DMS114 treated with DMSO at 0.1 percent for 48 hours (cell line): ENCODE measurements around the gene FBXO17.
"Not testable (repeated sequence)": the region's sequence is repeated elsewhere in the genome, so short reads cannot be mapped to it uniquely, and the experiment has no call there.

Source experiments
- DNase-seq: peaks from one replicate; lab custom pipeline; 2025; ENCODE audit not compliant: unreplicated experiment; lab: John Stamatoyannopoulos, UW

Gene FBXO17

DNA sequence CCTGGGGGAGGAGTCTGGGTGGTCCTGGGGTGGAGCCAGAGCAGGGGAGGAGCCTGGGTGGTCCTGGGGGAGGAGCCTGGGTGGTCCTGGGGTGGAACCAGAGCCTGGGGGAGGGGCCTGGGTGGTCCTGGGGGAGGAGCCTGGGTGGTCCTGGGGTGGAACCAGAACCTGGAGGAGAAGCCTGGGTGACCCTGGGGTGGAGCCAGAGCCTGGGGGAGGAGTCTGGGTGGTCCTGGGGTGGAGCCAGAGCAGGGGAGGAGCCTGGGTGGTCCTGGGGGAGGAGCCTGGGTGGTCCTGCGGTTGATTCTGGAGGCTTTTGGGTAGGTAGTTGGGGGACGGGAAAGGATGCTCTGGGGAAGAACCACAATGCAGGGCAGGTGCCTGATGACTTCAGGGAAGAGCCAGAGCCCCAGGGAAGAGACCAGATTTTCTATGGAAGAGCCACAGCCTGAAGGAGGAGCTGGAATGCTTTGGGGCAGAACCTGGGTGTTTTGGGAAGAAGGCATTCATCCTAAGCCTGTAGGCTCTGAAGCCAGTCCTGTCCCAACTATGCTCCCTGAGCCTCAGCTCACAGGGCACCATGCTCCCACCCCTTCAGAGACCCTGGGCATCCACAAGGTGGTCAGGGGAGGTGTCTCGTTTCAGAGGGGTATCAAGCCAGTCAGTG is 29.8 kb downstream of the FBXO17 start:
- no peak for DNase-seq

DNA sequence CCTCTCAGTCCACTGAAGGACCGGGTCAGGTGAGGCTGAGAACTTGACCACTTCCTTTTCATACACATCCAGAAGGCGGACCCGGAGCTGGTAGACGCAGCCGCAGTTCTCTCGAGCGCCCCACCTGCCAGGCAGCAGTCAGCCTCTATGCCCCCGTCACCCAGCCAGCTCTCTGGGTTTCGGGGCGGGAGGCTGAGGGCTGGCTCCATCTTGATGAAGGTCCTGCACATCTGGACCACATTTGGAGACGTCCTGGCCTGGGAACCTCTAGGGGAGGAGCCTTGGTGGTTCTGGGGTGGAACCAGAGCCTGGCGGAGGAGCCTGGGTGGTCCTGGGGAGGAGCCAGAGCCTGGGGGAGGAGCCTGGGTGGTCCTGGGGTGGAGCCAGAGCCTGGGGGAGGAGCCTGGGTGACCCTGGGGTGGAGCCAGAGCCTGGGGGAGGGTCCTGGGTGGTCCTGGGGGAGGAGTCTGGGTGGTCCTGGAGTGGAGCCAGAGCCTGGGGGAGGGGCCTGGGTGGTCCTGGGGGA is 30.5 kb downstream of the FBXO17 start:
- DNase-seq = no peak

DNA sequence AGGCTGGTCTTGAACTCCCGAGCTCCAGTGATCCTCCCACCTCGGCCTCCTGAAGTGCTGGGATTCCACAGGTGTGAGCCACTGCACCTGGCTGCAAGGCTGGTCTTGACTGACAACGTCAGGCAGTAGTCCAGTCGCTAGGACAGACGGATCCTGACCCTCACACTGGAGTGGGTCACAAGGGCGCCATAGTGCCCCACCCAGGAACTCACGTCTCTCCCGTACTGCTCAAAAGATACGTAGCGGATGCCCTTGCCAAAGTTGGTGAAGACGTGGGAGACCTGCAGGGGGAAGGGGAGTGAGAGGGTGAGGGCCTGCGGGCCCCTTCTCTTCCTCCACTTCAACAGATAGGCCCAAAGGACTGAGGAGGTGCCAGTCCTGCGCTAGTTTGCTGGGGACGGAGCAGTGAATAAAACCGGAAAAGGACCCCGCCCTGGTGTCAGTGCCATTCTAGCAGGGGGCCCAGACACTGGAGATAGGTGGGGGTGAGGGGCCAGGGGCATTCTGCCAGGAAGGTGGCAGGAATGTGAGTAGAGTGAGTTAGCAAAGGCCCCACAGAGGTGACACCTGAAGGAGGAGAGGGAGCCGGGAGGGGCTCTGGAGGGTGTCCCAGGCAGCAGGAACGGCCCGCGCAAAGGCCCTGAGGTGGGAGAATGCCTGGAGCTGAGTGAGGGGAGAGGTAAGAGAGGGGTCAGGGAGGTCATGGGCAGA is 32.9 kb downstream of the FBXO17 start:
- DNase-seq = no peak

DNA sequence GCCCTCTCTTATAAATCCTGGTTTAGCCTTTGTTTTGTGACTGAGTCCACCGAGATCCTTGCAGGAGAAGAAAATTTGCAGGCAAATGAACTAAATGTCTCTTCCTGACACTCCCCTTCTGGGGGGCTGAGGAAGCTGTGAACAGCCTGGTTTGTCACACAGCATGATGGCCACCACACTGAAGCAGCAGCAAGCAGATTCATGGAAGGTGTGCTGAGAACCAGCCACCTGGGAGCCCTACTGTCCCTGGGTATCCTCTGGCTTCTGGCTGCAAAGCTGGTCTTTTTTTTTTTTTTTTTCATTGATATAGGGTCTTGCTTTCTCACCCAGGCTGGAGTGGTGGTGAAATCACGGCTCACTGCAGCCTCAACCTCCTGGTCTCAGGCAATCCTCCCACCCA is 33.6 kb downstream of the FBXO17 start:
- DNase-seq = no peak

DNA sequence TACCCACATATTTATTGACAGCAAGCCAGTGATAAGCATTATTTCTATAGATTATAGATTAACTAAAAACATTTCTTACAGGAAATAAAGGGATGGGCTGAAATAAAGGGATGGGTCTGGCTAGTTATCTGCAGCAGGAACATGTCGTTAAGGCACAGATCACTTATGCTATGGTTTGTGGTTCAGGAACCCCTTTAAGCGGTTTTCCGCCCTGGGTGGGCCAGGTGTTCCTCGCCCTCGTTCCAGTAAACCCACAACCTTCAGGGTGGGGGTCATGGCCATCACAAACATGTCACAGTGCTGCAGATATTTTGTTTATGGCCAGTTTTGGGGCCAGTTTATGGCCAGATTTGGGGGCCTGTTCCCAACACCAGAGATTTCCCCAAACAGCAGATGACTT is 34.1 kb downstream of the FBXO17 start:
- not testable (repeated sequence) for DNase-seq

DNA sequence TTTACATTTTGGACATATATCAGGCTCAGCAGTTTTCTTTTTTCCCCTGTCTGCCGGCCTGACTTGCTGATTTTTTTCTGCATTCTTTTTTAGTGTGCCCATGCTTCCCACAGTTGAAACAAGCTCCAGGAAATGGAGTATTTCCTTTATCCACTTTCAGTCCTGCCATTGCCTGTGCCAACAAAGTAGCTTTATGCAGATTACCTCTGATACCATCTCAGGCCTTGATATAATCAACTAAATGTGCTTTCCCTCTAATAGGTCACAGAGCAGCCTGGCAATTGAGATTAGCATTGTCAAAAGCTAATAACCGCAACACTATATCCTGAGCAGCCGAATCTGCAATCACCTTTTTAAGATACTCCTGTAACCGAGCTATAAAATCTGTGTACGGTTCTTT is 35.6 kb downstream of the FBXO17 start:
- no peak for DNase-seq

DNA sequence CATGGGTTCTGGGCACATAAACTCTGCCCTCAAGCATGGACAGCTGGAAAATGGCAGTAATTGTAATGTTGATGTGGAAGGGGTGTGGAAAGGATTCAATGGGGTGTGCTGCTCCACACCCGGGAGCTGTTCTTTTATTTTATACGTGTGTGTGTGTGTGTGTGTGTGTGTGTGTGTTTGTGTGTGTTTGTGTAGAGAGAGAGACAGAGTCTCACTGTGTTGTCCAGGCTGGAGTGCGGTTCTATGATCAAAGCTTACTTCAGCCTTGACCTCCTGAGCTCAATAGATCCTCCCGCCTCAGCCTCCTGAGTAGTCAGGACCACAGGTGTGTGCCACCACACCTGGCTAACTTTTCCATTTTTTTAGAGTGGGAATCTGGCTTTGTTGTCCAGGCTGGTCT is 42.0 kb downstream of the FBXO17 start:
- DNase-seq = no peak

DNA sequence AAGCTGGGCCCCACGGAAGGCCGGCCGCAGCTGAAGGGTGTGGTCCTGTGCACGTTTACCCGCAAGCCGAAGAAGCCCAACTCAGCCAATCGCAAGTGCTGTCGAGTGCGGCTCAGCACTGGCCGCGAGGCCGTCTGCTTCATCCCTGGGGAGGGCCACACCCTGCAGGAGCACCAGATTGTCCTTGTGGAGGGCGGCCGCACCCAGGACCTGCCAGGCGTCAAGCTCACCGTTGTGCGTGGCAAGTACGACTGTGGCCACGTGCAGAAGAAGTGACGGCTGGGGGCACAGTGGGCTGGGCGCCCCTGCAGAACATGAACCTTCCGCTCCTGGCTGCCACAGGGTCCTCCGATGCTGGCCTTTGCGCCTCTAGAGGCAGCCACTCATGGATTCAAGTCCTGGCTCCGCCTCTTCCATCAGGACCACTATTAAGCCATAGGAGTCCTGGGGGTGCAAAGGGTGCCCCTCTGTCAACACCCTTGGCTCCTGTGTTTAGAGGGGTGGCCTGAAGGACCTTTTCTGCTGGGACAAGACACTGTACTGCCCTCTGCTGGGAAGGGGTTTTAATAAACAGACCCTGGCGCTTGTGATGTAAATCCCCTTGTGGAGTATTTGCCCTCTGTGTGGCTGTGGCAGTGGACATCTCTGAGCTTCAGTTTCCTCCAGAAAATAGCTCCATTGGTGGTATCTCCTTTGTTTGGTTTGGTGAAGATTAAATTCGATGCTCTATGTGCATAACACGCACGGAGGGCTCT is 42.9 kb downstream of the FBXO17 start:
- peak; percentile 22 for DNase-seq

DNA sequence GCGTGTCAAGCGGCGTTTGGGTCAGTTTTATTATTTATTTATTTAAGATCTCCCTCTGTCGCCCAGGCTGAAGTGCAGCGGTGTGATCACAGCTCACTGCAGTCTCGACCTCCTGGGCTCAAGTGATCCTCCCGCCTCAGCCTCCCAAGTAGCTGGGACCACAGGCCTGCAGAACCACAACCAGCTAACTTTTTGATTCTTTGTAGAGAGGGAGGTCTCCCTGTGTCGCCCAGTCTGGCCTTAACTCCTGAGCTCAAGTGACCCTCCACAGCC is 44.1 kb downstream of the FBXO17 start:
- no peak for DNase-seq

DNA sequence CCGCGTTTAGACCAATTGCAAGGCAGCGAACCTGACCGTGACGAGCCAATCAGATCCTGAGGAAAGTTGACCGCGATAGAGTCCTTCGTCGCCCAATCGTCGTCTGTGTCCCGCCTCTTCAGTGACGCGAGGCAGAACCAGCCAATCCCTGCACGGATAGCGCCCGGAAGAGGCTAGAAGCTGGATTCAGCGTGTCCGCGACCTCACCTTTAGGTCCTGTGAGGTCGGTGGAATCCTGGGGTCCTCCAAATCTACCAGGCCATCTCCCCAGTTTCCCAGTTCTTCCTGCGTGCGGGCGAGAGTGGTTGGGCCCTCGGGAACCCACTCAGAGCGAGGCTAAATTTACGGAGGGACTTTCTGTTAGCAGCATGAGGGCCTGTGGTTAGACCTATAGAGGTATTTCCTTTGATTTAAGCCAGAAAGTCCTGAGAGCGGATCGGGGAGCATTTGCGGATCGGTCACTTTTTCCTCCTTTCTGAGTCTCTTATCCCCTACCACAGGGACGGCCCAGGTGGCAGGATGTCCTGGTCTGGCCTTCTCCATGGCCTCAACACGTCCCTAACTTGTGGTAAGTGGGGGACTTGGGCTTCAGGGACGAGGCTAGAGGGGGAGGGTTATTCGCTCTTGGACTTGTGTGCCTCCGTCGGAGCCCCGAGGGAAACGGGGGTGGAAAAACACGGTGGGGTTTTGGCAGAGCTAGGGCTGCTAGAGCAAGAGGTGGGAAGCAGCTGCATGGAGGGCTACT is 44.6 kb downstream of the FBXO17 start, which contains the start of gene MRPS12:
TSS of gene MRPS12 (plus strand) at position 169 of the 745 bp plus-strand sequence. CDS start at position 520, 351 bp downstream.
- DNase-seq = peak; percentile 98

DNA sequence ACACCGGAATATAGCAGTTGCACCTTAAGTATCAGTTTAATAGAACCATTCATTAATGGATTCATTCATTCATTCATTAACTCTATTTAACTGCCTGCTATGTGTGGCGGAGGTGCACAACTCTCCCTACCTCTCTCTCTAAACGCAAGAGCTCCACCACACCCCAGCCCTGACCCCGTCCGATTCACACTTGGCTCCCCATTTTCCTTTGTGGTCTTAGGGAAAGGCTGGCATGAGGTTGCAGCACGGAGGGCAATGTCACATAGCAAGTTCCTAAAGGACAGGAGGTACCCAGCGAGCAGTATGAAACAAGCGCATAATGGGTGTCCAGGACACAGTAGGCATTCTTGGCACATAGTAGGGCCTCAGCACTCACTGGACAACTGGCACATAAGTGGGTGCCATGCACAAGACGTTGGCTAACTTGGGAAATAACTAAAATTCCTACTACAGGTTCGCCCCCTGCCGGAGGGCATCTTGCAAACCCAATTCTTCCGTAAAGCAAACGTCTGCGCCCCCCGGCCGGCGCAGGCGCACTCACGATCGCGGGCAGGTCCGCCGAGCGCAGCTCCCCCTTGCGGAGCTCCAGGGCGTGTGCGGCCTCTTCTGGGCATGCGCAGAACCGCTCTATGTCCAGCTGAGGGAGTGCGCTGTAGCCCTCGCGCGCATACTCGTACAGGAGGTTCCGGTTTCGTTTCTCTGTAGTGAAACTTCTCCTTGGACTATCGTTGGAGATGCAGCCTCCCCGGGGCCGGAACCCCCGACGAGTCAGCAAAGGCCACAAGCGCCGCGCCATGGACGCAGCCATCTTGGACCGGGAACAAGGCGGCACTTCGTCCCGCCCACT is 45.4 kb downstream of the FBXO17 start, which contains the start of gene SARS2:
TSS of gene SARS2 (minus strand) at position 835 of the 847 bp plus-strand sequence. CDS start at position 808, 27 bp downstream.
- DNase-seq = peak; percentile 93

DNA sequence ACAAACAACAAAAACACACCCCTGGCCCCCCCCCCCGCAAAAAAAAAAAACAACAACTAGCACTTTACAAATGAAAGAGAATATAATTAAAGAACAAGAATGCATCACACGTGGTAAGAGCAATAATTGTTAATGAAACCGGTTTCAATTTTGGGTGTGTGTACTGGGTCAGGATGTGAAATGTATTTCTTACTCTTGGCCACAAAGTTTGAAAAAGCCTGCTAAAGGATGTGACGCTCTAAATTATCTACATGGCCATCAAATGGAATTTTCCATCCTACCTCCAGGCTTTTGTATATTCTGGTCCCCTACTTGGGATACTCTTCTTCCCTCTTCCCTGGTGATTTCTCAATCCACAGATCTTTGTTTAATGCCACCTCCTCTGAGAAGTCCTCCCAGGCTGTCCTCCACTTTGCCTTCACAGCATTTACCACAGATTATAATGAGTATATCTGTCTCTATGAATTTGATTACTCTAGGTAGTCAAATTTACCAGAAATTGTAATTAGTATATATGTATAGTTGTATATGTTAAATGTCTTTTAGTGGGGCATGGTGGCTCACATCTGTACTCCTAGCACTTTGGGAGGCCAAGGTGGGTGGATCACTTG is 47.0 kb downstream of the FBXO17 start:
- DNase-seq = no peak

DNA sequence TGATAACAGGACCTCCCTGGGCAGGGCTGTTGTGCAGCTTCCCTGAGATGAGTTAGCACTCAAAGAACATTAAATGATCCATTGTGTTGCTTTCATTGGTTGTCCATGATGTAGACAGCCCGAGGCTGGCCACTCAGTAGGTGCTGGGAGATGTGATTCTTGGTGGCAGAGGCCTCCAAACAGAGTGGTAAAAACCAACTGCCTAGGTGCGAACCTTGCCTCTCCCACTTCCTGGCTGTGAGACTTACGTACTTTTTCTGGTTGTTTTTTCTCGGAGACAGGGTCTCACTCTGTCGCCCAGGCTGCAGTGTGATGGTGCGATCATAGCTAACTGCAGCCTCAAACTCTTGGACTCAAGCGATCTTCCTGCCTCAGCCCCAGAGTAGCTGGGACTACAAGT is 51.2 kb downstream of the FBXO17 start:
- DNase-seq = no peak

DNA sequence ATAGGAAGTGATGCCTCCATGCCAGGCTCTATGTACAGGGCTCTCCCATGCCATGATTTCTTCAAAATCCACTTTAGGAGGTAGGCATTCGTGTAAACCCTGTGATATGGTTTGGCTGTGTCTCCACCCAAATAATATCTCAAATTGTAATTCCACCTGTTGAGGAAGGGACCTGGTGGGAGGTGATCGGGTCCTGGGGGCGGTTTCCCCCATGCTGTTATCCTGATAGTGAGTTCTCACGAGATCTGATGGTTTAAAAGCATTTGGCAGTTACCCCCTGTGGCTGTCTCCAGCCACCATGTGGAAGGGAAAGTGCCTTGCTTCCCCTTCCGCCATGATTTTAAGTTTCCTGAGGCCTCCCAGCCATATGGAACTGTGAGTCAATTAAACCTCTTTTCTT is 53.1 kb downstream of the FBXO17 start:
- DNase-seq = no peak

DNA sequence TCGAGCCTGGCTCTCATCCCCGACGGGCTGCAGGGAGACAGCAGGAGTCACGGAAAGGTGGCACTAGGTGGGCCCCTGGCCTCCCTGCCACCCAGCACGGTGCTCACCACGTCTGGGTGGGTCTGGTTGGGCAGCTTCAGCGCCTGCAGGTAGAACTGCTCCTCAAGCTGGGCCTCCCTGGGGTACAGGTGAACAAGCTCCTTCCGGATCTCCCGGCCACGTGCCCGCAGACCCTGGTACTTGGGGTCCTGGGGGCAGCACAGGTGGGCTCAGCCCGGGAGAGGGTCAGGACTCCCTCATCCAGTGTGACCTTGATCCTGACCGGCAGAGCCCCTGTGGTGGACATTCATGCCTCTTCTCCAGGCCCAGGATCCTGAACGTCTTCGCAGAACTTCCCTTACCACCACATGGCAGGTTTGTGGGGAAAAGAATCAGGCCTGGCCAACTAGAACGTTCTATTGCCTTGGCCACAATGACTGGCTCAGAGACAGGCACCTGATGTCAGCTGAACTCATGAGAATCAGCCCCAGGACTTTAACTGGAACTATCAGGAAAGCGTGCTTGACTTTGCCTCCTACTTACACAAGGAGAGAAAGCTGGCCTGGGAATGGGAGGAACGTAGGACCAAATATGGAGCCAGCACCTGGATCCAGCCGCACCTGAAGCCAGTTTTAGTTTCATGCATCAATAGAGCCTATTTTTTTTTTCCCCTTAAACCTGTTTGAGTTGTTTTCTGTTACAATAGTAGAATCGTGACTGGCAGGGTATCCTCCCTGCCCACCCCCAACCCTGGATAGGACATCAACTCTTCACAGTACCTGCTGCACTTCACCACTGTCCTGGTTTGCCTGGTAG is 53.9 kb downstream of the FBXO17 start:
- DNase-seq = no peak

DNA sequence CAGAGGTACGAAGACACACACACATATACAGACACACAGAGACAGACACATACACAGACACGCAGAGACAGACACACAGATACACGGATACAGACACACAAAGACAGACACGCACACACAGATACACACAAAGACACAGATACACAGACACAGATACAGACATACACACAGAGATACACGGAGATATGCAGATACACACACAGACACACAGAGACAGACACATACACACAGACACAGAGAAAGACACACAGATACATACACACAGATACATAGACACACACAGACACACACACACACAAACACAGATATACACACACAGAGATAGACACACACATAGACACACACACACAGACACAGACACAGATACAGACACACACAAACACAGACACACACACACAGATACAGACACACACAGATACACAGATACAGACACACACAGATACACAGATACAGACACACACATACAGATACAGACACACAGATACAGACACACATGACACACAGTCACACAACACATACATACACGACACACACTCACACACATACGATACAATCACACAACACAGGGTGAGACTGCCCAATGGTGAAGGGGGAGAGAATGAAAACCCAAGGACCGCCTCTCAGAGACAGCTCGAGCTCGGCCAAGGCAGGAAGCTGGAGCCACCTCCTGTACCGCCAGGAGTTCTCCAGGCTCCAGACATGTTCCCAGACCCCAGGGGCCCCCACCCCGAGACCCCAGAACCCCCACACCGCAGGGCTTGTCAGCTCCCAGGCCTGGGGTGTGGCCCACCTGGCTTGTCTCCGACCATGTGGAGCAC is 54.7 kb downstream of the FBXO17 start:
- no peak for DNase-seq

DNA sequence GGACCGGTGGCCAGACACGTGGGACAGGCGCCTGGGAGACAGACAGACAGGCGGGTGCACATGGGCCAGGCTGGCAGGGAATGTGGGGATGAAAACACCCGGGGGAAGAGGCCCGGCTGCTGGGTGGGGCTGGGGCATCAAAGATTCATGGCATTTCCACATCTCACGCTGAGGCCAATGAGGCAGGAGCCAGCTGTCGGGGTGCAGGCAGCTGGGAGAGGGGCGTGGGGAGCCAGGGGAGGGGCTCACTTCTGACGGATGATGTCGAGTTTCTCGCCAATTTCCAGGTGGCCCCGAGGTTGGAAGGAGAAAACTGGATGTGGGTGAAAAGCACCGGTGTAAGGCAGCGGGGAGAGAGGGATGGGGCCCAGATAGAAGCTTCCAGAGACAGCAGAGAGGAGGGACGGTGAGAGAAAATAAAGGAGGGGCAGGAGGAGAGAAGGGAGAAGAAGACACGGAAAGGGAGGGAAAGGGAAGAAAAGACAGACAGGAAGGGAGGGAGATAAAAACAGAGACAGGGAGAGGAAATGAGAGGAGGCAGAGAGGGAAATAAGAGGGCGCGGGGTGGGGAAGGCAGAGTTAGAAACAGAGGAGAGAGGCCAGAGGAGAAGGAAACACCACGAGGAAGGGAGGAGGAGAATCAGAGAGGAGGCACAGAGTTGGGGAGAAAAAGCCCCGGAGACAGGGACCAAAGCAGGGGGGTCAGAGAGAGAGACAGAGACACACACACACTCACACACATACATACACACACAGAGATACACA is 55.5 kb downstream of the FBXO17 start:
- no peak for DNase-seq
